Measurements from ENCODE around the gene COX6A1. TPM values are rescaled to one million over a fixed set of nuclear protein-coding genes. Genes with fewer than 3 reads are reported as not detected.

The COX6A1 gene
- total and polyA plus RNA-seq, 2 experiments from 2014 or later, result 422 to 1,484 TPM

DNA sequence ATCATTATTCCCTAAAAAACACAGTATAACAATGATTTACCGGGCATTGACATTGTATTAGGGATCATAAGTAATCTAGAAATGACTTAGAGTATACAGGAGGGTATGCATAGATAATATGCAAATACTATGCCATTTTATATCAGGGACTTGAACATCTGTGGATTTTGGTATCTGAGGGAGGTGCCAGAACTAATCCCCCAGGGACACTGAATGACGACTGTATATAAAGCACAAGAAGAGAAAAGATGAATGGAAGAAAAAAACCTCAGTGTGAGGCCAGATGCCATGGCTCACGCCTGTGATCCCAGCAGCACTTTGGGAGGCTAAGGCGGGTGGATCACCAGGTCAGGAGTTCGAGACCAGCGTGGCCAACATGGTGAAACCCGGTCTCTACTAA lies 25.5 kb upstream of the COX6A1 start:
- Histone ChIP-seq H3K79me2 (replicated peaks; ENCODE audit: insufficient read depth) (no peaks in the 10 kb centered on the region), H2AFZ (no peak overlapping the region), H3F3A (replicated peaks; ENCODE audit: low read depth) (no peaks in the 10 kb centered on the region; the same call in 1 of the 2 replicates), H3K27ac (ENCODE audit: low read depth) (no peak overlapping the region), H3K4me1 (ENCODE audit: insufficient read depth) (peaks cover 14% of the 10 kb centered on the region), H3K36me3 (ENCODE audit: insufficient read depth) (no peaks in the 10 kb centered on the region), H3K27me3 (ENCODE audit: insufficient read depth) (no peaks in the 10 kb centered on the region), H3K9me2 (ENCODE audit: insufficient read depth) (no peaks in the 10 kb centered on the region), H4K20me1 (replicated peaks; ENCODE audit: insufficient read depth) (no peaks in the 10 kb centered on the region), H3K4me3 (no peak overlapping the region), H3K4me2 (no peak overlapping the region)
- Mint-ChIP-seq H3K4me3 (no peak overlapping the region), H3K9me3 (no peaks in the 10 kb centered on the region; the same call in 2 of the 3 replicates), H3K4me1 (peaks cover 18% of the 10 kb centered on the region), H3K27me3 (ENCODE audit: insufficient read depth, low read depth, poor library complexity) (peaks cover 9% of the 10 kb centered on the region), H3K27ac (no peak overlapping the region), H3K36me3 (ENCODE audit: low read depth) (no peaks in the 10 kb centered on the region)
- ATAC-seq, result no peak
- no peak for DNase-seq (ENCODE audit: low spot score)
- TF ChIP-seq STAT1 (IDR thresholded peaks at IDR 0.05; ENCODE audit: unreplicated experiment) (no peak), EZH2 (IDR thresholded peaks at IDR 0.05; ENCODE audit: low read depth, unreplicated experiment) (no peak), ZNF114 (CRISPR knock-in tag; IDR thresholded peaks at IDR 0.05) (no peak), ZNF331 (CRISPR knock-in tag; IDR thresholded peaks at IDR 0.05; ENCODE audit: low read depth) (no peak), POLR2AphosphoS5 (IDR thresholded peaks at IDR 0.05; ENCODE audit: low read depth) (no peak), ETS1 (IDR thresholded peaks at IDR 0.05) (no peak), CREB1 (CRISPR knock-in tag; IDR thresholded peaks at IDR 0.05; ENCODE audit: low read depth) (no peak), JUNB (IDR thresholded peaks at IDR 0.05; ENCODE audit: unreplicated experiment) (no peak), NANOG (IDR thresholded peaks at IDR 0.05; ENCODE audit: borderline replicate concordance) (no peak), EZH2phosphoT487 (IDR thresholded peaks at IDR 0.05; ENCODE audit: unreplicated experiment) (no peak)
- TF ChIP-seq, protein P1, sequence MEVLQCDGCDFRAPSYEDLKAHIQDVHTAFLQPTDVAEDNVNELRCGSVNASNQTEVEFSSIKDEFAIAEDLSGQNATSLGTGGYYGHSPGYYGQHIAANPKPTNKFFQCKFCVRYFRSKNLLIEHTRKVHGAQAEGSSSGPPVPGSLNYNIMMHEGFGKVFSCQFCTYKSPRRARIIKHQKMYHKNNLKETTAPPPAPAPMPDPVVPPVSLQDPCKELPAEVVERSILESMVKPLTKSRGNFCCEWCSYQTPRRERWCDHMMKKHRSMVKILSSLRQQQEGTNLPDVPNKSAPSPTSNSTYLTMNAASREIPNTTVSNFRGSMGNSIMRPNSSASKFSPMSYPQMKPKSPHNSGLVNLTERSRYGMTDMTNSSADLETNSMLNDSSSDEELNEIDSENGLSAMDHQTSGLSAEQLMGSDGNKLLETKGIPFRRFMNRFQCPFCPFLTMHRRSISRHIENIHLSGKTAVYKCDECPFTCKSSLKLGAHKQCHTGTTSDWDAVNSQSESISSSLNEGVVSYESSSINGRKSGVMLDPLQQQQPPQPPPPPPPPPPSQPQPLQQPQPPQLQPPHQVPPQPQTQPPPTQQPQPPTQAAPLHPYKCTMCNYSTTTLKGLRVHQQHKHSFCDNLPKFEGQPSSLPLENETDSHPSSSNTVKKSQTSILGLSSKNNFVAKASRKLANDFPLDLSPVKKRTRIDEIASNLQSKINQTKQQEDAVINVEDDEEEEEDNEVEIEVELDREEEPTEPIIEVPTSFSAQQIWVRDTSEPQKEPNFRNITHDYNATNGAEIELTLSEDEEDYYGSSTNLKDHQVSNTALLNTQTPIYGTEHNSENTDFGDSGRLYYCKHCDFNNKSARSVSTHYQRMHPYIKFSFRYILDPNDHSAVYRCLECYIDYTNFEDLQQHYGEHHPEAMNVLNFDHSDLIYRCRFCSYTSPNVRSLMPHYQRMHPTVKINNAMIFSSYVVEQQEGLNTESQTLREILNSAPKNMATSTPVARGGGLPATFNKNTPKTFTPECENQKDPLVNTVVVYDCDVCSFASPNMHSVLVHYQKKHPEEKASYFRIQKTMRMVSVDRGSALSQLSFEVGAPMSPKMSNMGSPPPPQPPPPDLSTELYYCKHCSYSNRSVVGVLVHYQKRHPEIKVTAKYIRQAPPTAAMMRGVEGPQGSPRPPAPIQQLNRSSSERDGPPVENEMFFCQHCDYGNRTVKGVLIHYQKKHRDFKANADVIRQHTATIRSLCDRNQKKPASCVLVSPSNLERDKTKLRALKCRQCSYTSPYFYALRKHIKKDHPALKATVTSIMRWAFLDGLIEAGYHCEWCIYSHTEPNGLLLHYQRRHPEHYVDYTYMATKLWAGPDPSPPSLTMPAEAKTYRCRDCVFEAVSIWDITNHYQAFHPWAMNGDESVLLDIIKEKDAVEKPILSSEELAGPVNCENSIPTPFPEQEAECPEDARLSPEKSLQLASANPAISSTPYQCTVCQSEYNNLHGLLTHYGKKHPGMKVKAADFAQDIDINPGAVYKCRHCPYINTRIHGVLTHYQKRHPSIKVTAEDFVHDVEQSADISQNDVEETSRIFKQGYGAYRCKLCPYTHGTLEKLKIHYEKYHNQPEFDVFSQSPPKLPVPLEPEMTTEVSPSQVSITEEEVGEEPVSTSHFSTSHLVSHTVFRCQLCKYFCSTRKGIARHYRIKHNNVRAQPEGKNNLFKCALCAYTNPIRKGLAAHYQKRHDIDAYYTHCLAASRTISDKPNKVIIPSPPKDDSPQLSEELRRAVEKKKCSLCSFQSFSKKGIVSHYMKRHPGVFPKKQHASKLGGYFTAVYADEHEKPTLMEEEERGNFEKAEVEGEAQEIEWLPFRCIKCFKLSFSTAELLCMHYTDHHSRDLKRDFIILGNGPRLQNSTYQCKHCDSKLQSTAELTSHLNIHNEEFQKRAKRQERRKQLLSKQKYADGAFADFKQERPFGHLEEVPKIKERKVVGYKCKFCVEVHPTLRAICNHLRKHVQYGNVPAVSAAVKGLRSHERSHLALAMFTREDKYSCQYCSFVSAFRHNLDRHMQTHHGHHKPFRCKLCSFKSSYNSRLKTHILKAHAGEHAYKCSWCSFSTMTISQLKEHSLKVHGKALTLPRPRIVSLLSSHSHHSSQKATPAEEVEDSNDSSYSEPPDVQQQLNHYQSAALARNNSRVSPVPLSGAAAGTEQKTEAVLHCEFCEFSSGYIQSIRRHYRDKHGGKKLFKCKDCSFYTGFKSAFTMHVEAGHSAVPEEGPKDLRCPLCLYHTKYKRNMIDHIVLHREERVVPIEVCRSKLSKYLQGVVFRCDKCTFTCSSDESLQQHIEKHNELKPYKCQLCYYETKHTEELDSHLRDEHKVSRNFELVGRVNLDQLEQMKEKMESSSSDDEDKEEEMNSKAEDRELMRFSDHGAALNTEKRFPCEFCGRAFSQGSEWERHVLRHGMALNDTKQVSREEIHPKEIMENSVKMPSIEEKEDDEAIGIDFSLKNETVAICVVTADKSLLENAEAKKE (CRISPR knock-in tag; IDR thresholded peaks at IDR 0.05), result no peak
- TF ChIP-seq, protein P2, sequence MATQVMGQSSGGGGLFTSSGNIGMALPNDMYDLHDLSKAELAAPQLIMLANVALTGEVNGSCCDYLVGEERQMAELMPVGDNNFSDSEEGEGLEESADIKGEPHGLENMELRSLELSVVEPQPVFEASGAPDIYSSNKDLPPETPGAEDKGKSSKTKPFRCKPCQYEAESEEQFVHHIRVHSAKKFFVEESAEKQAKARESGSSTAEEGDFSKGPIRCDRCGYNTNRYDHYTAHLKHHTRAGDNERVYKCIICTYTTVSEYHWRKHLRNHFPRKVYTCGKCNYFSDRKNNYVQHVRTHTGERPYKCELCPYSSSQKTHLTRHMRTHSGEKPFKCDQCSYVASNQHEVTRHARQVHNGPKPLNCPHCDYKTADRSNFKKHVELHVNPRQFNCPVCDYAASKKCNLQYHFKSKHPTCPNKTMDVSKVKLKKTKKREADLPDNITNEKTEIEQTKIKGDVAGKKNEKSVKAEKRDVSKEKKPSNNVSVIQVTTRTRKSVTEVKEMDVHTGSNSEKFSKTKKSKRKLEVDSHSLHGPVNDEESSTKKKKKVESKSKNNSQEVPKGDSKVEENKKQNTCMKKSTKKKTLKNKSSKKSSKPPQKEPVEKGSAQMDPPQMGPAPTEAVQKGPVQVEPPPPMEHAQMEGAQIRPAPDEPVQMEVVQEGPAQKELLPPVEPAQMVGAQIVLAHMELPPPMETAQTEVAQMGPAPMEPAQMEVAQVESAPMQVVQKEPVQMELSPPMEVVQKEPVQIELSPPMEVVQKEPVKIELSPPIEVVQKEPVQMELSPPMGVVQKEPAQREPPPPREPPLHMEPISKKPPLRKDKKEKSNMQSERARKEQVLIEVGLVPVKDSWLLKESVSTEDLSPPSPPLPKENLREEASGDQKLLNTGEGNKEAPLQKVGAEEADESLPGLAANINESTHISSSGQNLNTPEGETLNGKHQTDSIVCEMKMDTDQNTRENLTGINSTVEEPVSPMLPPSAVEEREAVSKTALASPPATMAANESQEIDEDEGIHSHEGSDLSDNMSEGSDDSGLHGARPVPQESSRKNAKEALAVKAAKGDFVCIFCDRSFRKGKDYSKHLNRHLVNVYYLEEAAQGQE (IDR thresholded peaks at IDR 0.05; ENCODE audit: unreplicated experiment), result no peak
- TF ChIP-seq, protein P3, sequence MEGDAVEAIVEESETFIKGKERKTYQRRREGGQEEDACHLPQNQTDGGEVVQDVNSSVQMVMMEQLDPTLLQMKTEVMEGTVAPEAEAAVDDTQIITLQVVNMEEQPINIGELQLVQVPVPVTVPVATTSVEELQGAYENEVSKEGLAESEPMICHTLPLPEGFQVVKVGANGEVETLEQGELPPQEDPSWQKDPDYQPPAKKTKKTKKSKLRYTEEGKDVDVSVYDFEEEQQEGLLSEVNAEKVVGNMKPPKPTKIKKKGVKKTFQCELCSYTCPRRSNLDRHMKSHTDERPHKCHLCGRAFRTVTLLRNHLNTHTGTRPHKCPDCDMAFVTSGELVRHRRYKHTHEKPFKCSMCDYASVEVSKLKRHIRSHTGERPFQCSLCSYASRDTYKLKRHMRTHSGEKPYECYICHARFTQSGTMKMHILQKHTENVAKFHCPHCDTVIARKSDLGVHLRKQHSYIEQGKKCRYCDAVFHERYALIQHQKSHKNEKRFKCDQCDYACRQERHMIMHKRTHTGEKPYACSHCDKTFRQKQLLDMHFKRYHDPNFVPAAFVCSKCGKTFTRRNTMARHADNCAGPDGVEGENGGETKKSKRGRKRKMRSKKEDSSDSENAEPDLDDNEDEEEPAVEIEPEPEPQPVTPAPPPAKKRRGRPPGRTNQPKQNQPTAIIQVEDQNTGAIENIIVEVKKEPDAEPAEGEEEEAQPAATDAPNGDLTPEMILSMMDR (conservative IDR thresholded peaks at IDR 0.05; ENCODE audit: low read depth in 2 of 2), result no peak
